H1 (cell line): ENCODE results near the gene SLC41A2. TPM values are rescaled to one million over a fixed set of nuclear protein-coding genes. Genes with fewer than 3 reads are reported as not detected.

Source experiments
- CBX8 ChIP-seq: fragments of 300-800, 300-1000 bp; sonication (generic); IDR thresholded peaks from 2 replicates; pipeline ENCODE4 v1.7.1; 2016; ENCODE audit warnings: low read depth, low read length, borderline replicate concordance
- CHD7 ChIP-seq: fragments of 300-600 bp; sonication (generic); IDR thresholded peaks from 2 replicates; pipeline ENCODE4 v1.7.1; 2012; ENCODE audit warnings: low read length, moderate library complexity, mild to moderate bottlenecking, inconsistent platforms; ENCODE audit not compliant: insufficient replicate concordance
- RNF2 ChIP-seq: fragments of 200-900, 300-1000 bp; sonication (generic); IDR thresholded peaks from 2 replicates; pipeline ENCODE4 v1.7.1; 2016; ENCODE audit warnings: borderline replicate concordance, low read depth, mild to moderate bottlenecking, antibody characterized with exemption, low read length; ENCODE audit not compliant: poor library complexity, severe bottlenecking; ENCODE audit errors: missing control alignments
- polyA plus RNA-seq, 7 experiments: library from polyadenylated mRNA; depleted of rRNA in 3 of 7; stranded (reverse) in 5 of 7; unstranded in 2 of 7; fragments of >200 nt in 5 of 7; fragments of 200-250 nt in 2 of 7; gene quantifications; 1 replicate in 5 of 7; 2 replicates in 1 of 7; 4 replicates in 1 of 7; pipeline versions ENCODE4 v1.2.1 to v1.2.3, GENCODE V29; 2011 to 2013; ENCODE audit warnings: missing spikeins in 2 of 7, mixed read lengths in 2 of 7
- total RNA-seq: library from RNA; stranded (reverse); fragmentation: NEBNext Ultra II Directional; extraction: Animal tissue kit (Norgen Biotek cat#: 25700); gene quantifications from 2 replicates; pipeline ENCODE4 v1.2.1, GENCODE V29; 2021

SLC41A2 gene
- total and polyA plus RNA-seq, 2 of the 8 experiments (the other 6 are each of a cell fraction or from before 2014, with no cell fraction given), result 0.79 to 3.0 TPM

- TF ChIP-seq CHD7, result no peak
- no peak for TF ChIP-seq CBX8
- TF ChIP-seq RNF2, result no peak
Measured at GRCh38 chr12:104929368-104929767, 28.7 kb downstream of the SLC41A2 start (continued).
